Nephron (organoid): ENCODE data around the gene AJAP1.
"Not testable (repeated sequence)": the region's sequence is repeated elsewhere in the genome, so short reads cannot be mapped to it uniquely, and the experiment has no call there.

Source experiments
- H3K27ac Mint-ChIP-seq, 3 experiments: 2 replicates each; pipeline ENCODE4 v1.8.0; 2020; ENCODE audit warnings: mixed read lengths in 3 of 3, mild to moderate bottlenecking in 2 of 3, moderate library complexity in 1 of 3
- H3K27me3 Mint-ChIP-seq: 2 replicates; pipeline ENCODE4 v1.8.0; 2021; ENCODE audit warnings: low read depth, mild to moderate bottlenecking, moderate library complexity, mixed read lengths
- H3K36me3 Mint-ChIP-seq: 2 replicates; pipeline ENCODE4 v1.8.0; 2020; ENCODE audit warnings: low read depth, mixed read lengths
- H3K4me1 Mint-ChIP-seq: 2 replicates; pipeline ENCODE4 v1.8.0; 2020; ENCODE audit warnings: mixed read lengths
- H3K4me3 Mint-ChIP-seq, 3 experiments: 2 replicates each; pipeline ENCODE4 v1.8.0; 2020; ENCODE audit warnings: mild to moderate bottlenecking in 3 of 3, mixed read lengths in 3 of 3, moderate library complexity in 2 of 3
- H3K9me3 Mint-ChIP-seq: 2 replicates; pipeline ENCODE4 v1.8.0; 2020; ENCODE audit warnings: mixed read lengths
- TF ChIP-seq, protein P1 (sequence below), 3 experiments: fragments of 200-600 bp; sonication (generic); IDR thresholded peaks; one replicate each; pipeline ENCODE4 v1.5.0; 2021; ENCODE audit warnings: antibody characterized with exemption in 3 of 3; ENCODE audit not compliant: unreplicated experiment in 3 of 3

The AJAP1 gene

GRCh38 chr1:4662723-4663122 is 8.3 kb downstream of the AJAP1 start:
- peaks cover 5% of the 10 kb centered on the region for H3K9me3 Mint-ChIP-seq
- TF ChIP-seq, protein P1, sequence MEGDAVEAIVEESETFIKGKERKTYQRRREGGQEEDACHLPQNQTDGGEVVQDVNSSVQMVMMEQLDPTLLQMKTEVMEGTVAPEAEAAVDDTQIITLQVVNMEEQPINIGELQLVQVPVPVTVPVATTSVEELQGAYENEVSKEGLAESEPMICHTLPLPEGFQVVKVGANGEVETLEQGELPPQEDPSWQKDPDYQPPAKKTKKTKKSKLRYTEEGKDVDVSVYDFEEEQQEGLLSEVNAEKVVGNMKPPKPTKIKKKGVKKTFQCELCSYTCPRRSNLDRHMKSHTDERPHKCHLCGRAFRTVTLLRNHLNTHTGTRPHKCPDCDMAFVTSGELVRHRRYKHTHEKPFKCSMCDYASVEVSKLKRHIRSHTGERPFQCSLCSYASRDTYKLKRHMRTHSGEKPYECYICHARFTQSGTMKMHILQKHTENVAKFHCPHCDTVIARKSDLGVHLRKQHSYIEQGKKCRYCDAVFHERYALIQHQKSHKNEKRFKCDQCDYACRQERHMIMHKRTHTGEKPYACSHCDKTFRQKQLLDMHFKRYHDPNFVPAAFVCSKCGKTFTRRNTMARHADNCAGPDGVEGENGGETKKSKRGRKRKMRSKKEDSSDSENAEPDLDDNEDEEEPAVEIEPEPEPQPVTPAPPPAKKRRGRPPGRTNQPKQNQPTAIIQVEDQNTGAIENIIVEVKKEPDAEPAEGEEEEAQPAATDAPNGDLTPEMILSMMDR (IDR thresholded peaks at IDR 0.05; ENCODE audit: unreplicated experiment in 3 of 3) = no peak
- no peaks in the 10 kb centered on the region for H3K36me3 Mint-ChIP-seq
- H3K27ac Mint-ChIP-seq = no peak overlapping the region
- no peak overlapping the region for H3K4me3 Mint-ChIP-seq
- peaks cover 71% of the 10 kb centered on the region for H3K27me3 Mint-ChIP-seq
- peaks cover 37% of the 10 kb centered on the region for H3K4me1 Mint-ChIP-seq

DNA sequence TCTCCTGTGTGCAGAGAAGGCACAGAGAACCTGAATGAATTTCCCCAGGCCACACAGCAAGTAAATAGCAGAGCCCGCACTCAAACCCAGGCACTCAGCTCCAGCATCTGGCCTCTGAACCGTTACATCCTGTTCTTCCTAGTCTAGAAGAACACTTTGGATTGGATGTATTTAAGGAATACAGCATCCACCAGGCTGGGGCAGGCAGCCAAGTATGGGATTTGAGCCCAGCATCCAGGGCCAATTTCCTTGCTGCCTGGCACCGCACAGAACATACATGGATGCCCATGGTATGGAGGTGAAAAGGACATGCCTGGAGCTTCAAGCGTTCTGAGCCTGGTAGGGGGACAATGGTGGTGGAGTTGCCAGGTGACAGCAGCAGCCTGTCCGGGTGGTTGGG is 9.7 kb downstream of the AJAP1 start:
- Mint-ChIP-seq H3K4me1 (peaks cover 24% of the 10 kb centered on the region), H3K27me3 (peaks cover 57% of the 10 kb centered on the region), H3K4me3 (no peak overlapping the region), H3K36me3 (no peaks in the 10 kb centered on the region), H3K27ac (no peak overlapping the region), H3K9me3 (peaks cover 7% of the 10 kb centered on the region)
- TF ChIP-seq, protein P1 (IDR thresholded peaks at IDR 0.05; ENCODE audit: unreplicated experiment in 3 of 3) = no peak

DNA sequence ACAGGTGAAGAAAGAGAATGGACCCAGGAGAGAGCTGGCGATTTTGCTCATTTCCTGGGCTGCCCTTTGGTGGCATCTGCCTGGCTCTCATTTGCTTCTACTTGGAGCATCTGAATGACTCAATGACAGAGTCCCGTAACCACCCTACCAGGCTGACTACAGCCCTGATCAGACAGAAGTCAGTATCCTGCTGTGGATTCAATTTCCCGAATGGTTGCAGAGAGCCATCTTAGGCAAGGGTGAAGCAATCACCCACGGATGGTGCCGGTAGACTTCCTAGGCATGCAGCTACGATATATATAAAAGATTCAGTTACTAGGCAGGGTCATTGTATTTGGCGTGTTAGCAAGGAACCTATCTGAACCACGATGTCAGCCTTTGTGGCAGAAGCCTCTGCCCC is 10.2 kb downstream of the AJAP1 start:
- H3K4me3 Mint-ChIP-seq = no peak overlapping the region
- H3K9me3 Mint-ChIP-seq = peaks cover 7% of the 10 kb centered on the region
- H3K4me1 Mint-ChIP-seq = peaks cover 18% of the 10 kb centered on the region
- no peak overlapping the region for H3K27ac Mint-ChIP-seq
- TF ChIP-seq, protein P1 (IDR thresholded peaks at IDR 0.05; ENCODE audit: unreplicated experiment in 3 of 3) = no peak
- no peaks in the 10 kb centered on the region for H3K36me3 Mint-ChIP-seq
- peaks cover 52% of the 10 kb centered on the region for H3K27me3 Mint-ChIP-seq

- Mint-ChIP-seq H3K9me3 (peaks cover 7% of the 10 kb centered on the region), H3K27me3 (peaks cover 44% of the 10 kb centered on the region), H3K27ac (no peak overlapping the region), H3K4me3 (no peak overlapping the region), H3K36me3 (no peaks in the 10 kb centered on the region), H3K4me1 (peaks cover 15% of the 10 kb centered on the region)
- TF ChIP-seq, protein P1 (IDR thresholded peaks at IDR 0.05; ENCODE audit: unreplicated experiment in 3 of 3) = no peak
These were observed 11.0 kb downstream of the AJAP1 start for GRCh38 chr1:4665456-4665855.

DNA sequence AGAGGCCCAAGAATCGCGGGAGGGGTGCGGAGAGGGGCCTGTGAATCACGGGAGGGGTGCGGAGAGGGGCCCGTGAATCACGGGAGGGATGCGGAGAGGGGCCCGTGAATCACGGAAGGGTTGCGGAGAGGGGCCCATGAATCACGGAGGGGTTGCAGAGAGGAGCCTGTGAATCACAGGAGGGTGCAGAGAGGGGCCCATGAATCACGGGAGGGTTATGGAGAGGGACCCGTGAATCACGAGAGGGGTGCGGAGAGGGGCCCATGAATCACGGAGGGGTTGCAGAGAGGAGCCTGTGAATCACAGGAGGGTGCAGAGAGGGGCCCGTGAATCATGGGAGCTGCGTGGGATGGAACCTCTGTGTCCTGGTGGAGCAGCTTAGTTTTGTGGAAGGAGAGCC is 12.3 kb downstream of the AJAP1 start:
- not testable (repeated sequence) for H3K9me3 Mint-ChIP-seq, H3K36me3 Mint-ChIP-seq, H3K4me3 Mint-ChIP-seq, H3K4me1 Mint-ChIP-seq, H3K27ac Mint-ChIP-seq
- peaks cover 34% of the 10 kb centered on the region for H3K27me3 Mint-ChIP-seq

DNA sequence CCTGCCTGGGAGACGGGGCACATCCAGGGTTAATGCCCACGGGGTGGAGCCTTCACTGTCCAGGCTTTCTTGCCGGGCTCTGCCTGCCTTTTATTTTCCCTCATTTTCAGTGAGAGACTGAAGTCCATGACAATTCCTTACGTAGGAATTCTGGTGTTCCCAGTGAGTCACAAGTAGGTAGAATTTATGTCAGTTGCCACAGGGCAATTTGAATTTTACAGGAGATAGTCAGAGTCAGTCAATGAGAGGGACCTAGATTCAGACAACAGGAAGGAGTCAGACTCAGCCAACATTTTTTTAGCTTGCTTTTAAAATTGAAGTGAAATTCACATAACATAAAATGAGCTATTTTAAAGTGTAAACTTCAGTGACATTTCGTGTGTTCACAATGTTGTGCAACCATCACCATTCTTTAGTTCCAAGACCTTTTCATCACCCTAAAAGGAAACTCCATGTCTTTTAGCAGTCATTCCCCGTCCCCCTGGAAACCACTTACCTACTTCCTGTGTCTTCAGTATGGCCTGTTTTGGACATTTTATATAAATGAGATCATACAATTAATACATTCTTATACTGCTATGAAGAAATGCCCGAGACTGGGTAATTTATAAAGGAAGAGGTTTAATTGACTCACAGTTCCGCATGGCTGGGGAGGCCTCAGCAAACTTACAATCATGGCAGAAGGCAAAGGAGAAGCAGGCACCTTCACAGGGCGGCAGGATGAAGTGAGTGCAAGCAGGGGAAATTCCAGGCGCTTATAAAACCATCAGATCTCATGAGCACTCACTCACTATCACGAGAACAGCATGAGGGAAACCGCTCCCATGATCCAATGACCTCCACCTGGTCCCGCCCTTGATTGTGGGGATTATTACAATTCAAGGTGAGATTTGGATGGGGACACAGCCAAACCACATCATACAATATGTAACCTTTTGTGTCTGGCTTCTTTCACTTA is 14.6 kb downstream of the AJAP1 start:
- Mint-ChIP-seq H3K4me1 (no peaks in the 10 kb centered on the region), H3K4me3 (no peak overlapping the region), H3K27me3 (peaks cover 16% of the 10 kb centered on the region), H3K9me3 (peaks cover 7% of the 10 kb centered on the region), H3K36me3 (no peaks in the 10 kb centered on the region), H3K27ac (no peak overlapping the region)
- TF ChIP-seq, protein P1 (IDR thresholded peaks at IDR 0.05; ENCODE audit: unreplicated experiment in 3 of 3) = no peak
